T-helper 1 cell (primary cell): Measurements from ENCODE around the gene HLA-B.
"Not testable (repeated sequence)": the region's sequence is repeated elsewhere in the genome, so short reads cannot be mapped to it uniquely, and the experiment has no call there.

Experiments used
- DNase-seq, 5 donors: peaks; one replicate each; pipeline ENCODE4 v3.0.0-alpha.2; 2012 to 2020
- total RNA-seq, 4 donors: gene quantifications; one replicate each; lab custom pipeline; 2026; lab: John Stamatoyannopoulos, UW

HLA-B gene
- 3,967 to 7,303 (median 4,617) reads per million in 4 donors for total RNA-seq

DNA sequence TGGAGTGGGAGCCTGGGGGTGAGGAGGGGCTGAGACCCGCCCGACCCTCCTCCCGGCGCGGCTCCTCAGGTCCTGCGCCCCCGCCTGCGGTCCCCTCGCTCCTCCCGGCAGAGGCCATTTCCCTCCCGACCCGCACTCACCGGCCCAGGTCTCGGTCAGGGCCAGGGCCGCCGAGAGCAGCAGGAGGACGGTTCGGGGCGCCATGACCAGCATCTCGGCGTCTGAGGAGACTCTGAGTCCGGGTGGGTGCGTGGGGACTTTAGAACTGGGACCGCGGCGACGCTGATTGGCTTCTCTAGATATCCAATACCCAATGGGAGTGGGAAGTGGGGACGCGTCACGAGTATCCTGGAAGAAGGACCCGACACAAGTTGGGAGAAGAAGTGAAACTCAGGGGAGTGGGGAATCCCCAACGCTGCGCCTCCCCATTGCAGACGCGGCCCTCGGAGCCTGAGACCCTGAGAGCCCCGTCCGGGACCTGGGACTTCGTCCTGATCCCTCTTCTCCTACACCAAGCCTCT, at the start of gene HLA-B:
TSS of gene HLA-B (minus strand) at position 234 of the 521 bp plus-strand sequence. CDS start at position 213, 21 bp downstream.
- peak; percentile 80 to 92 (median 82) for DNase-seq

DNA sequence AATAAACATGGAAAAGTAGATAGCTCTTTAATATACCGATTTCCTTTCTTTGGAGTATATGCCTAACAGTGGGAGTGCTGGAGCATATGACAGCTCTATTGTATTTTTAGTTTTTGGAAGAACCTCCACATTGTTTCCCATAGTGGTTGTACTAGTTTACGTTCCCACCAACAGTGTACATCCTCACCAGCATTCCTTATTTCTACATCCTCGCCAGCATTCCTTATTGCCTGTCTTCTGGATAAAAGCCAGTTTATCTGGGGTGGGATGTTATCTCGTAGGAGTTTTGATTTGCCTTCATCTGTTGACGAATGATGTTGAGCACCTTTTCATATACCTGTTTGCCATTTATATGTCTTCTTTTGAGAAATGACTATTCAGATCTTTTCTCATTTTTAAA, 49.0 kb upstream of the HLA-B start:
- no peak for DNase-seq

- DNase-seq, result not testable (repeated sequence)
These were observed 47.0 kb upstream of the HLA-B start for GRCh38 chr6:31404061-31404364.

DNA sequence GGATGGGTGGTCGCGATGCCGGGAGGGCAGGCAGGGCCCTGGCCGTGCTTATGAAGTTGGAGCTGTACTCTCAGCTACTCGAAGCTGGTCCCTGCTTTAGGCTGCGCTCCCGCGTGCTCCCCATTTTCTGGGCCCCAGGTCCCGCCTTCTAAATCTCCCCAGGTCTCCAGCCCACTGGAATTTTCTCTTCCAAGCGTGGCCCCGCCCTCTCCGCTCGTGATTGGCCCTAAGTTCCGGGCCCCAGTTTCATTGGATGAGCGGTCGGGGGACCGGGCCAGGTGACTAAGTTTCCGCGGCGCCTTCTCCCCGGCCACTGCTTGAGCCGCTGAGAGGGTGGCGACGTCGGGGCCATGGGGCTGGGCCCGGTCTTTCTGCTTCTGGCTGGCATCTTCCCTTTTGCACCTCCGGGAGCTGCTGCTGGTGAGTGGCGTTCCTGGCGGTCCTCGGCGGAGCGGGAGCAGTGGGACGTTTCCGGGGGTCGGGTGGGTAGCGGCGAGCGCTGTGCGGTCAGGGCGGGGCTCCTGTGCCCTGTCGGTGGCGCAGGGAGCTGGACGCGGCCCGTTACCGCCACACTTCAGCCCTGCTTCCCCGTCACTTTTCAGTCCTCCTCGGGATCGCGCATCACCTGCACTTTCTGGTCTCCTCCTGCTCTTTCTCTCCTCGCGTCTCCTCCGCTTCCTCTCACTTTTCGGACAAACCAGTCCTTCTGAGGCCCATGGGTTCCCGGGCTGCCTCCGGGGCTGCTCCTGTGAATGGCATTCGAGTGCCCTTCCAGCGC, 46.5 kb upstream of the HLA-B start, which contains the start of gene MICA:
TSS of gene MICA (plus strand) at position 313 of the 778 bp plus-strand sequence. CDS start at position 351, 38 bp downstream.
- DNase-seq, result peak; percentile 55 to 67 (median 60)

DNA sequence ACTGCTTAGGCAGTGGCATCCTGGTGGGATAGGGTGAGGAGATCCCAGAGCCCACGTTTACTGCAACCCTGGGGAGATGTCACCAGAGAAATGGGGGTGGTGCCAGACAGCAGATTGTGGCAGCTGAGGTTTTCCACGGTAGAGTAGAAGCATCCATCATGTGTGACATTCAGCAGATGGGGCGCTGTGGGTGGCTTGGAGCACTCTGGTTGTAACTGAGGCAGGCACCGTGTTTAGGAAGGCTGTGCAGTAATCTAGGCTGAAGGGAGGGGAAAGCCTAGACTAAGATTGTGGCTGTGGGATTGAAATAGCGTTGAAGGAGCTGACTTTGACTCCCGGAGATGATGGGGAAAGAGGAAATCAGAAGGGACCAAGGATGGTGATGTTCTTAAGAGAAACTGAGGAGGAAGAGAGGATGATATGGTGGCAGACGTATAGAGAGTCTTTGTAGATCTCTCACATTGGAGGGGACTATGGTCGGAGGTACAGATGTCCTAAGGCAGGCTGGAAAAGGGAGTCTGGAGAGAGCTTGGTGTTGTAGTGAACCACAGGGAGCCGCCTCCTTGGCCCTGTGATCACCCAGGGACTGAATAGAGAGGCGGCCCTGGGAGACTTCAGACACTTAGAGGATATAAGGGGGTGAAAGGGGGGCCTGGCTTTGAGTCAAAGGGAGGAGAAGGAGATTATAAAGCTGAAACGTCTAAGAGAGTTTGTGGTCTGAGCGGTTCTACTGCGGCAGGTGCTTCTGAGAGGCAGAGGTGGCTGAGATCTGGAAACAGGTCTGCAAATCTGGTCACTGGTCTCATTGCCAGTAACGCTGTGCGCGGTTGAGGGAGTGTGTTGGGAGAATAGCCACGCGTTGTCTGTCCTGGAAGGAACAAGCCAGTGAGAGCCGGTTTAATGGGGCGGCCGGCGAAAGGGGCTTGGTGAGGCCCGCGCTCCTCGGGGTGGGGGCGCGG, 45.6 kb upstream of the HLA-B start:
- DNase-seq, result peak in 4 of 5 donors; percentile 21 to 30 (median 28)

DNA sequence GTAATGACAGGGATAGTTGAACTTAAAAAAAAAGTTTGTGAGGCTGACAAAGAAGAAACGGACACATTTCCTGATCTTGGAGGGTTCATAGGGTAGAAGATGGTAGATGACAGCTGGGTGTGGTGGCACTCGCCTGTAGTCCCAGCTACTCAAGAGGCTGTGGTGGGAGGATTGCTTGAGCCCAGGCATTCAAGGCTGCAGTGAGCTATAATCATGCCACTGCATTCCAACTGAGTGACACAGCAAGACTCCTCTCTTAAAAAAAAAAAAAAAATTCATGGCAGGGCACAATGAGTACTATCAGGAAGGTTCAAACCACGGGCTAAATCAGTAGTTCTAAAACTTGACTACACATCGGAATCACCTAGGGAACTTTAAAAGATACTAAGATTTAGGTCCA, 44.4 kb upstream of the HLA-B start:
- no peak for DNase-seq

GRCh38 chr6:31400467-31401289, 43.7 kb upstream of the HLA-B start:
- DNase-seq, result peak; percentile 68 to 80 (median 70)

DNA sequence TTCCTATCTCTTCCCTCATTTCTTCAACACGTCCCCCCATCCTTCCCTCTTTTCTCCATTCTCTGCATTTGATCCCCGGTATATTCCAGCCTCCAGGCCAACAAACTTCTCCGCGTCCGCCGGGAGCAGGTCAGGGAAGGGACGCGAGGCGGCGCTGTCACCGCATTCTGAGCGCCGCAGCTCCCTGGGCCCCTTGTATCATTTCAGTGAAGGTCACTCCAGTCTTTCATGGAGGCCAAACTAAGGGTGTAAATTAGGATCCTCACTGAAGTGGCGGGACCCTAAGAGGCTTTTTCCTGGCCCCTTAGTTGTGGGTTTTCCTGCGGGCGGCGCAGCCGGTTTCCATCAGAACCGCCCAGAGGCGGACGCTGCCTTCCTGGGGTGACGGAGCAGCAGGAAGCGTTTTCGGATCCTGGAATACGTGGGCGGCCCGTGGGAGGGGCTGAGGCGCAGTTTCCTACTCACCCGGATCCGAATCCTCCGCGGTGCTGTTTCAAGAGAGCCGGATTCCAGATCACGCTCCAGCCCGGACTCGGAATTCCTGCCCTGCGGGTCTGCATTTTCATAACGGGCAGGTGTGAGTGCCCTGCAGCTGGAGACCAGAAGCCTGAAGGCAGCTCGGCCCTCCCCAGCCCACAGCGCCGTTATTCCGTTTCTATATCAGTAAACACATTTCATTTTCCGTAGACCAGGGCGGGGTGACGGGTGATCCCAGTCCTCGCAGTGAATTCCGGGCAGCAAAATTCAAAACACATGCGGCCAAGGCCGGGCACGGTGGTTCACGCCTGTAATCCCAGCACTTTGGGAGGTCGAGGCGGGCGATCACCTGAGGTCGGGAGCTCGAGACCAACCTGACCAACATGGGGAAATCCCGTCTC, 42.8 kb upstream of the HLA-B start:
- peak; percentile 41 to 71 (median 53) for DNase-seq

DNA sequence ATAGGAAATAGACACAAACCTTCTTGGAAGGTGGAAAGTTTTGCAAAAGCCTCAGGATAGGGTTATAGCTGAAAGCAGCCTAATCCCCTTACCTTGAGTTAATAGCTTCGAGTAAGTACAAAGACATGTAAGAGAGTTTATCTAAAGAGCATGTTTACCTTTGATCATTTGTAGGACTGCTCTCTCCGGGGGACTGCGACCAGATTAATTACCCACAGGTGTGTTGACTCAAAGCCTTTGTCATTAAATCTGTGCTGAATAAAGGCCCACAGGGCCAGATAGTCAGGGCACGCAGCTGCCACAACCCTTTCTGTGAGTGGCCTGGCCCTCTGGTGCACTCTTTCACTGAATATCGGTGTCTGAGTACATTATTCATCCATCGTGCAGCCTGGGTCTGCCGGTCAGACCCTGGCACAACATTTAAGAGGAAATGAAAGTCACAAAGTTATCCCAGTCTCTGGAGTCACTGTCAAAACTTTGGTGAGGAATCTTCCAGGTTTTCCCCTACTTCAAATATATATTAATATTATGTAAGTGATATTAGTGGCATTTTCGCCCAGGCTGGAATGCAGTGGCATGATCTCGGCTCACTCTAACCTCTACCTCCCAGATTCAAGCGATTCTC, 41.0 kb upstream of the HLA-B start:
- DNase-seq, result no peak

- not testable (repeated sequence) for DNase-seq
These were observed 40.1 kb upstream of the HLA-B start for GRCh38 chr6:31397153-31397499.

- peak; percentile 58 to 88 (median 76) for DNase-seq
These were observed 39.6 kb upstream of the HLA-B start for GRCh38 chr6:31396422-31397152.

DNA sequence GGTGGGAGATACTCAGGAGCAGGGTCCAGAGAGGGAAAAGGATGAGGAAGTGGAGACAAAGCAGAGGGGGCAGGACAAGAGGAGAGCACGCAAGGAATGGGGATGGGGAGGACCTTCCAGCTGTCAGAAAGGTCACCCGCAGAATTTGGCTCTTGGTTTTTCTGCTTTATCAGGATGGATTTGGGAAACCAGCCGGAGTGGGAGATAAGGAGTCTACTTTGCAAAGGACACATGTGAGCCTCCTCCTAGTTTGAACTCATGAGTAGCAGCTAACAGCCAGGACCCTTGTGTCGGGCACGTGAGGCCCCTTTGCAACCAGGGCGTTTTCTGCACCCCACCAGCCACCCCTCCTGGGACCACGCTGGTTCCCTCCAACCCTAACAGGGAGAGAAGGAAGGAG, 38.9 kb upstream of the HLA-B start:
- DNase-seq, result no peak

GRCh38 chr6:31394381-31394780, 37.4 kb upstream of the HLA-B start:
- no peak for DNase-seq

DNA sequence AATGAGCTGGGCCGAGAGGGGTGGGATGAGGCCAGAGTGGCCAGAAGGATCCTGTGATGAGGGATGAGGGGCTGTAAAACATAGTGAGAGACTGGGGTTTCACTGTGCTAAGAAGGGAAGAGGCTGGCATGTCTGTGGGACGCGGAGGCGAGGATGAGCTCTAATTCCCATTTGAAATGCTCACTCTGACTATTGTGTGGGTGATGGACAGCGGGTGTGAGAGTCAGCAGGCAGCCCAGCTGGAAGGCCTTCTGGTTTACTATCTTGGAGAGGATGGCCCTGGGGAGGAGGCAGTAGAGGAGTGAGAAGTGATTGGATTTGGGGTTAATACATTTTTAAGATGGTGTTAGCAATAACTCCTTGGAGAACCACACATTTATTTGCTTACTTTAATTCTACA, 37.0 kb upstream of the HLA-B start:
- DNase-seq, result no peak

GRCh38 chr6:31389802-31390132, 32.8 kb upstream of the HLA-B start:
- DNase-seq, result not testable (repeated sequence)

GRCh38 chr6:31388916-31389801, 32.2 kb upstream of the HLA-B start:
- DNase-seq, result not testable (repeated sequence)

- no peak for DNase-seq
These were observed 30.0 kb upstream of the HLA-B start for GRCh38 chr6:31386977-31387376.

DNA sequence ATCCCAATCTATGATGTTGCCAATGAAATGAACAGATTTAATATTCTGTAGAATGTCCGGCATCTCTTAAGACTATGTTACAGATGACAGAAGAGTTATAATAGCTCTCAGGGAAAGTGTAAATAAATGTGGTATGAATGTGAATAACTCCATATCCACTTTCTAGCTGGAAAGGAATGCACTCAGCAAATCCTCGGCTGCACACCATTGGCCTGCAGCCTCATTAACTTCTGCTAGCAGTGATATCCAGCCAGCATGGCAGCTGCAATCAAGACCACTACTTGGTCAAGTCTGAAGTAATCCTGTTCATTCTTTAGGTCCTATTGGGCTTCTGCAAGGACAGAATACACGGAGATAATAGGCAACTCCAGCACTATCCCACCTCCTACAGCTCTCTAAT, 29.1 kb upstream of the HLA-B start:
- no peak for DNase-seq

- no peak for DNase-seq
These were observed 28.1 kb upstream of the HLA-B start for GRCh38 chr6:31385041-31385440.
